NCI-H524 treated with DMSO at 0.1 percent for 48 hours (cell line): Measurements from ENCODE around the gene PIK3R6.
"Not testable (repeated sequence)": the region's sequence is repeated elsewhere in the genome, so short reads cannot be mapped to it uniquely, and the experiment has no call there.

Experiments
- DNase-seq: peaks from one replicate; lab custom pipeline; 2025; lab: John Stamatoyannopoulos, UW

The PIK3R6 gene

DNA sequence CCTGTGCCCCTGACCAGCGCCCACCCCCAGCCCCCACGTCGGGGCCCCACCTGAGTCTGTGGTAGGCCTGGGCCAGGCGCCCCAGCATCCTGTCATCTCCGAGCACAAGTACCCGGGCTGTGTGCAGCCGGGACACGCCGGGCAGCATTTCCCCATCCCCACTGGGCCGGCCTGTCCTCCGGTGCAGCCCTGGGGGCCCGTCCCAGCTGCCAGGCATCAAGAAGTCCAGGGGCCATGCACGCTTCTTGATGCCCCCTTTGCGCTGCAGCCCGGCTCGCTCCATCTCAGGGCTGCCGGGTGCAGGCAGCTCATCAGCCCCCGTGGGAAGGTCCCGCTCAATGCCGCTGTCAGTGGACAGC lies 39.0 kb downstream of the PIK3R6 start:
- no peak for DNase-seq

DNA sequence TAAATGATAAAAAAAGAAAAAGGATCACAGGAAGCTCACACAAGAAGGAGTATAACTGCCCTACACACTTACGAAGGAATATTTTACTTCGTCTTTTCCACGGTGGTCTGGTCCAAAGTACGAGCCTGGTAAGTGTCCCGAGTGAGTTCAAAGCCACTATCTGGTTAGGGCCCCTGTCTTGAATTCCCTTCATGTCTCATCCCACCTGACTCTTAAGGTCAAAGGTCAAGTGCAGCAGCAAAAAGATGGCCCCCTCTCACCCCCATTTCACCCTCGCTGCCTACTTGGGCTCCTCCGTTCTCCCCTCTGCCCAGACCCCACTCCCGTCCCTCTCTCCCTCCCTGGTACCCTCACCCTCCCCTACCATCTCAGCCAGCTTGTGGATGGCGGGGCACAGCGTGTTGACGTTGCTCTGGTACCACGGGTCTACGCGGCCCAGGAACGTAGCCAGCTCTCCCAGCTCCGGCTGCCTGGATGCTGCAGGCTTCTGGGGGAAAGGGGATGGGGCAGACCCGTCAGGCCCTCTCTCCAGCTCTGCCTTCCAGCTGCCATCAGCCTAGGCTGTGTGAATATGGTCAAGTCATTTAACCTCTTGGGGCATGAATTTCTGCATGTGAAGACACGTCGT lies 40.6 kb downstream of the PIK3R6 start:
- no peak for DNase-seq

DNA sequence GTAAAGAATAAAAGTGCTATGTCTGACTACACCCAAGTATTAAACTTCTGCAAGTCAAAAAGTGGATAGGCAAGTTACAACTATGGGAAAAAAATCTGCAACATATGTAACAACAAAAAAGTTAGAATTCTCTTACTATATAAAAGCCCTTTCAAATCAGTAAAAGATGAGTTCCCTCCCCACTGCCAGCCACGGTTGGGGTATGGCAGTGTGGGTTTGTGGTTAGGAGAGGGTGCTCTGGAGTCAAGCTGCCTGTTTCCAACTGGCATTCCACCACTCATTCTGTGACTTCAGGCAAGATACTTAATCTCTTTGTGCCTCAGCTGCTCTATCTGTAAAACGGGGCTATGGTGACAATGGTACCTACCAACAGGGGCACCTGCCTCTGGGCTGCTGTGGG lies 41.7 kb downstream of the PIK3R6 start:
- no peak for DNase-seq

DNA sequence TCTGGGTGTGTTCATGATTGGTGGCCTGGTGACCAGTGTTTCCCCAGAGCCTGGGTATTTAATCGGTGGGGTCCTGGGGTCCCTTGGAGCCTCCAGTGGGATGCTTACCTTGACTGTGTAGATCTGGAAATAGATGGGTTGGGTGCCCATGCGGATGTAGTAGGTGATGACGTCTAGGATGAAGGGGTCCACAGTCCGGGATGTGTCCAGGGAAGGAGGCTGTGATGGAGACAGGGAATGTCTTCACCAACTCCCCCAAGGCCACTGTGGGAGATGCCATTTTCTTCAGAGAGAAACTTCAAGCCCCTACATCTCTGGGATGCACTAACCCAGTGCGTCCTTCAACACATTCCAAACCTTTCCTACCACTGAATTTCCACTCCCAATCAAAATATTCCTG lies 44.2 kb downstream of the PIK3R6 start:
- no peak for DNase-seq

DNA sequence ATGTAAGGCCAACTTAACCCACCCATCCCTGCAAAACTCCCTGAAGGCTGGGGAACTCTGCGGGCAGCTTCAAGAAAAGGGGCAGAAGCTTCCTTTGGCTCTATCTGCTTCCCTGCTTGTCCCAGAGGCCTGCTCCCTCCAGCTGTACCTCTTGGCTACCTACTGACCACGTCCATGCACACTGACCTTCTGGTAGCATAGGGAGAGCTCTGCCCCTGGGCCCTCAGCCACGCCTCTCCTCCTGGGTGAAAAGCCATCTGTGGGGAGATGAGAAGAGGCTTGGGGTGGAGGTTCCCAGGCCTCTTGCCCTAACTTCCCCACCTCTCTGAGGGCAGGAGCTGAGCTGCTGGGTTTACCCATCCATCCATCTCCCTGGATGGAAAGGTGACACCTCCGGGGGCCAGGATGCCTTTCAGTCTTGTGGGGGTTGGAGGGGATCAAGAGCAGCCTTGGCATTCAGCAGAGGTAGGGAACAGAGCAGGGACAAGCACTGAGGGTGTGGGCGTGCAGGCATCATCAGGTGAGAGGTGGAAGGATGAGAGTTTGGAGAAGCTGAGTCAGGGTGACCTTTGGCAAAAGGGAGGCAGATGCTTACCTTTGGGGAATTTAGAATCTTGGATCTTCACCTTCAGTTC lies 45.0 kb downstream of the PIK3R6 start:
- DNase-seq = no peak

DNA sequence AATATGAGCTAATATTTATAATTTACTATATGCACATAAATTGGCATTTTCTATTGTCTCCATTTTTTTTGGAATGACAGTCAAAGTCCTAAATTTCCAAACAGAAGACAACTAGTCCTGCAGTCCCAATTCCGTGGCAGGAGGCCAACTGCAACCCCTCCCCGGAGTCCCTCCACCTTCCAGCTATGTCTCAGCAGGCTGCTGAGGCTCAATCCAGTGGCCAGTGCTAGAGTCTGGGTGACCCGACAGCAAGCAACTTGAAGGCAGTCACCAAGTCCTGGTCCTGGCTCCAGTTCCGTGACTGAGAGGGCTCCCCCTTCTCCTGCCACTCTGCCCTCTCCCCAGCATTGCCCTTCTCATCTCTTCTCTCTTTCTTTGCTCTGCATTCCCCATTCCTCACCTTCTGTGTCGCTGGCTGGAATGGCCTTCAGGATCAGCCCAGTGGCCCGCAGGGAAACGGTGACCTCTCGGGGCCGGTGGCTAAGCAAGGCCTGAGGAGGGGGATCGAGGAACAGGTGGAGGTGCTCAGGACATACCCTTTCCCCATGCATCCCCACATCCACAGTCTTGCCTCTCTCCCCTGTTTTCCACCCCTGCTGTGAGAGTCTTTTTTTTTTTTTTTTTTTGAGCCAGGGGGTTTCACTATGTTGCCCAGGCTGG lies 45.9 kb downstream of the PIK3R6 start:
- no peak for DNase-seq

DNA sequence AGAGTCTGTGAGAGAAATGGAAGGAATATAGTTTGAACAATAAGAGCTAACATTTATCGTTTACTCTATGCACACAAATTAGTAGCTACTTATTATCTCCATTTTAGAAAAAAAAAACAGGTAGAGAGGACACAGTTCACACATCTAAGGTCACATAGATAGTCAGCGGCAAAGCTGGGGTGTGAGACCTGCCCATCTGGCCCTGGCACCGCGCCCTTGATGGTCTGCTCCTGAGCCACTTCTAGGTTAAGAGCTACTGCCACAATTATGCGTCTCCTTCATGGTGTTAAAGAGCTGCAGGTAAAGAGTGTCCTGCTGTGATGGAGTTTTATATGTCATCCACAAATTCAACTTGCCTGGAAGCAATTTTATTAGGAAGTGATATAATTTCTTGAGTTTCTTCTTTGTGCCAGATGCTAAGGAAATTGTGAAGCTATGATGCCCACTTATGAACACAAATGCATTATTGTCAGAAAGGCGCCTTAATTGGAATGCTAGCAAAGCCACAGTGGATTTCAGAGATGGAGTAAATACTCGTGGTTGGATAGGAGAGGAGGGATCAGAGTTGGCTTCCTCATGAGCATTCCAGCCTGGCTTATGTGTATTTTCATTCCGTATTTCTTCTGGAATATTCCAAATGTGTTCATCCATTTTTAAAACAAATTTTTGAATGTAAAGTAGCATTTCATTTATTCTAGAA lies 47.0 kb downstream of the PIK3R6 start:
- DNase-seq = no peak

DNA sequence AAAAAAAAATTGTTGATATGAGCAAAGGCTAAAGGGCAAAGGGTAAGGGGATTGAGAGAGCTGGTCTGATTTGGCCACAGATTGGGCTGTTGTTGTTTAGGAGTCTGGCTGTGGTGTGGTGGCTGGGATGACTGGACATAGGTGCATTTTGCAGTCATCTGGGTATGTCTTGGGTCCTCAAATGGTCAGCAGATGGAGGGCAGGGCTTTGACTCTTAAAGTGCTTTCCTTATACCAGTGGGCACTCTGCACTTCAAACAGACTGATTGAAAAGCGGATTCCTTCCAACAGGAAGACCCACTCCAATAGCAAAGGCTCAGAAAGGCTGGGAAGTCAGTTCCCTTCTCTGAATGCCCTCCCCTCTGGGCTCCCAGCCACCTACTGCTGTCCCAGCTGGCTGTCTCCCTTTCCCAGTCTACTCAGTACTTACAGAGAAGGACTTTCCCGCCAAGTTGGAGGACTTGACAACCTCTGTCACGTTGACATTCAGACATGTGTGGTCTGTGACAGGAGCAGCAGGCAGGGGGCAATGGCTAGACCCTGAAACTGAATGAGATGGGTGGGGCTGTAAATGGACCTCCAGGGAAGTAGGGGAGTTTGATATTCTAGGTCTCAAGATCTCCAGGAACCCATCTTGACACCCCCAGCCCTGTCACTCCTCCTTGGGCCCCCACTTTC lies 48.7 kb downstream of the PIK3R6 start:
- DNase-seq = no peak

DNA sequence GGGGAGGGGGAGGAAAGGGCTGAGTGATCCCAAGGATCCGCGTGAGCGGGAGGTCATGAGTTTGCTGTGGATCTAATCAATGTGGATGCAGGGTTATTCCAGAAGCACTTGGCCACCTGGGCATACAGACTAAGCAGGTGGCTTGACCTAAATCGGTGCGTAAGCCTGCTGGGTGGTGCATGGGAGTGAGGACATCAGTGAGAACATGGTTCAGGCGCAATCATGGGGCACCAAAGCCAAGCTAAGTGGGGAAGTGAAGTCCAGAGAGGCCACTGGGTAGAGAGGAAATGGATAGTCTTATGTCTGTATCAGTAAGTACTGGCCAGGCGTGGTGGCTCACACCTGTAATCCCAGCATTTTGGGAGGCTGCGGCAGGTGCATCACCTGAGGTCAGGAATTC lies 49.4 kb downstream of the PIK3R6 start:
- no peak for DNase-seq

DNA sequence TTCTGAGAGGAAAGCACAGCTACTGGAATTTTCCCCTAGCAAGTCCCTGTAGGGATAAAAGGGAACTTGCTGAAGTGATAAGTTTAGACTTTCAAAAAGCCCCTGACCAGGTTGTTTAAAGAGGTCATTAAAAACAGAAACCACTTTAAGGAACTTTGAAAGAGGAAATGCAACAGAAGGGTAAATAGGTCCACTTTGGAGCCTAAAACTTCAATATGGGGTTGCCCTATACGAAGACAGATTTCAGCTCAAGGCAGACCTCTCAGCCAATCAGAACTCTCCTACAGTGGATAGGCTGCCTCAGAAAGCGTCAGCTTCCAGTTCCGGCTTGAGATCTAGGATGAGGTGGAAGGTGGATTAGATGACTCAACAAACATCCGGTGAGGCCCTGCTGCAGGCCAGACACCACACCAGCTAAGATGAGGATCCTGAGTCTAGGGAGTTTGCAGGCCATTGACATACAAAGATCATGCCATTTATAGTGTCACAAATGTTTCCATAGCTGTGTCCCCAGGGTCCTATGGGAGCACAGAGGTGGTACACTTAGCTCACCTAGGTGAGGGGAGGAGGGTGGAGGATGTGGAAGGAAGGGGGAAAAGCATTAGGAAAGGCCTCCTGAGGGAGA lies 60.4 kb downstream of the PIK3R6 start:
- no peak for DNase-seq

DNA sequence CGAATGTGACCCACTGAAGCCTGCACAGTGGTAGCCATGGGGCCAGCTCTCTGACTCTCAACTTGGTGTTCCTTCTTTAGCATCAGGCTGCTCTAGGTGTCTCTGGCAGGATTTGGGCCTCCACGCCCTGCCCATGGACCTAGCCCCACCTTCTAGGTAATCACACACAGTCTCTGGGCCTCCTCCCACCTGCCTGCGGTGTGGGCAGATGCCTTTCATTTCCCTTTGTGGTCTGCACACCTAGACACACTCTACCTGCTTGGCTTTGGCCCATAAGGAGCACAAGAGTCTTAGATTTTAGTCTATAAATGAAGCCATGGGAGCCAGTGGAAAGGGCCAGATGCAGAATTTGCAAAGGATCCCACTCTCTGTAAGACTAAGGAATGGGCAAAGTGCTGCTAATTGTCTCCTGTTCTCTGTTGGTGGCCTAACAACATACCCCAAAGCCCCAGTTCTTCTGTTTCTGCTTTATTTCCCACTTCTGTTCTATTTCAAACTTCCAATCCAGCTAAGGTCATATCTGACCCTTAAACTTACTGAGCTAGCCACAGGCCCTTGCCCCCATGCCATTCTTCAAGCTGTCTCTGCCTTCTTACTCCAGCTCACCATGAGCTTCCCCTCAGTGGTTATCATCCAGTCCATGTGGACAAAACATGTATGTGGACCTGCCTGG lies 61.1 kb downstream of the PIK3R6 start:
- DNase-seq = no peak

DNA sequence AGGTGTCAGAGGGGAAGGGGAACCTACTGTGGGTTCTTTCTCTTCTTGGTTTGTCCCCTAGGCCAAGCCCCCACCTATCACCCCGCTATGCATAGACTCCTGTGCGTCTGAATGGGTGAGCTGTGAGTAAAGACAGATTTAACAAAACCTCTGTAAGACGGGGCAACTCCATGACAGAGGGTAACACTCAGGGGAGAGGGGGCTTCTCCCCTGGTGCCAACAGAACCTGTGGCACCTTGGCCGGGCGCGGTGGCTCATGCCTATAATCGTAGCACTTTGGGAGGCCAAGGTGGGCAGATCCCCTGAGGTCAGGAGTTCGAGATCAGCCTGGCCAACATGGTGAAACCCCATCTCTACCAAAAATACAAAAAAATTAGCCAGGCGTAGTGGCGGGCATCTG lies 62.1 kb downstream of the PIK3R6 start:
- DNase-seq = not testable (repeated sequence)

DNA sequence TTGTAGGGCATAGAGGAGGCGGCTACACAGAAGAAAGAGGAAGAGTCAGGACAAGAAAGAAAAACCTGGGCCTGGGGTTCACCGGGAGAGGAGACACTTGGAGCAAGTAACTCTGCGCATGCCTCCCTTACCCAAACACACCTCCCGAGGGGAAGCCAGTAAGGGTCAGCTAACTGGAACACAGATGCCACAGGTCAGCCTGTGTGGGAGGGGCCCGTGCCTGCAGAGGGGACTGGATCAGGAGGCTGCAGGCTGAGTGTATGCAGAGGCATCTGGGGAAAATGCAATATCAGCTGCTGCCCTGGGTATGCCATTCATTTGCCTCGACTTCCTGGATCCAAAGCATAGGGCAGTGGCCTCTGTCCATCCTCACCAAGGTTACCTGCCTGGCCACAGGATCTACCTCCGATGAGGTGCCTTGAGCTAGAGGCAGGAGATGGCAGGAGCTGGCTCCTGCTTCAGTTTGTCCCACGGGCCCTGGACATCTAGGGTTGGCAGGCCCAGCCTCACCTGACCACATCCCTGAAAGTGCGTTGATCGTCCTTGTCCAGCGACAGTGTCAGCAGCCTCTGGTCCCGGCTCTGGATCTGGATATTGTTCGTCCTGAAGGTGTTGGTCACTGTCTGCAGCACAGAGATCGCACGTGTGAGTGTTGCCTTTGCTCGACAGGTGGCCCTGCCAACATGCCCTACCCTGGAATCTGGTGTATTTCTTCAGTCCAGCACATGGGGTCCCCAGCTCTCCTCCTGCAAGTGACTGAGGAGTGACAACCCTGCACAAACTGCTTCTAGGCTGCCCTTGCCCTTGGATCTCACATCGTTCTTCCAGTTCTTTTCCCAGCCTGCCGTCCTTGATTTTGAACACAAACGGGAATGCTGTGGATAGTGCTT lies 63.7 kb downstream of the PIK3R6 start:
- DNase-seq = no peak

DNA sequence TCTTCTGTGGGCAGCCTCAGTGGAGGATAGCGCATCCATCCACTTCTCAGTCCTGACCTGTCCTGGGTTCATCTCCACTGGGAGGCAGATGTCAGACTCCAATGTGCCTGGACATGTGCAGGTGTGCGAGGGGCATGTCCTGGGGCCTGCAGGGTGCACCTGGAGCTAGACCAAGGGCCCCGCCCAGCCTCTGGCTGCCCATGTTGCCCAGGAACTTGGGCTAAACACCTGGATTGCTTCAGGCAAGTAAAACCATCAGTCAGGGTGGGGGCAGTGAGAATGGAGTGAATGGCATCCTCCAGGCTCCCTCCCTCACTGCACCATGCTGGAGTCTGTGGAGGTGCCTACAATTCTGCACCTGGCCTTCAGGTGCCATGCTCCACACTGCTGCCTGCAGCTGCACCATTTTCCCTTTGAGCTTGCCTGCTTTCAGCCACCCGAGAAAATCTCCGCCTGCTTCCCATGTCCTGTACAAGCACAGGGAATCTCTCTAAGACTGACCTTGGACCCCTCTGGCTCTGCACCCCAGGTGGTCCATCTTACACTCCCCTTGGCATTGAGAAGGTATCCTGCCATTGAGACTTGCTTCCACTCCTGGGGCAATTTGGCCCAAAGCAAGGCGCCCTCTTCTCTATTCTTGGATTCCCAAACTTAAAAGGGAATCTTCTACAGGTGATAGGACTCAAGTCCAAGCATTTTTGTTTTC lies 66.2 kb downstream of the PIK3R6 start:
- no peak for DNase-seq

DNA sequence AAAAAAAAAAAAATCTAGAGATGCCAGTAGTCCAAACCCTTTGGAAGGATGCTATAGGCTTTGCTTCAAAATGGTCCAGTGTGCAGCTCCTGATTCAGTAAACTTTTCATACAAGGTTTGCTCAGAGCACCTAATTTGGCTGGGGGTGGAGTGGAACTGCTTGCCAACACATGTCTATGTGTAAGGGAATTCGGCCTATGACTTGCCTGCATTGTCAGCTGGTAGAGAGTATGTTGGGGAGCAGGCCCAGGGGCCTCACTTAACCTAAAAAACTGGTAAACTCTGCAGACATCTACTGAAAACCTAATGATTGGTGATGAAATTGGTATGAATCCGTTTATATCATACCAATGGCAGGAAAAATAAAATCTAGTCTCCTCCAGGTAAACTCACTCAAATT lies 66.8 kb downstream of the PIK3R6 start:
- no peak for DNase-seq

DNA sequence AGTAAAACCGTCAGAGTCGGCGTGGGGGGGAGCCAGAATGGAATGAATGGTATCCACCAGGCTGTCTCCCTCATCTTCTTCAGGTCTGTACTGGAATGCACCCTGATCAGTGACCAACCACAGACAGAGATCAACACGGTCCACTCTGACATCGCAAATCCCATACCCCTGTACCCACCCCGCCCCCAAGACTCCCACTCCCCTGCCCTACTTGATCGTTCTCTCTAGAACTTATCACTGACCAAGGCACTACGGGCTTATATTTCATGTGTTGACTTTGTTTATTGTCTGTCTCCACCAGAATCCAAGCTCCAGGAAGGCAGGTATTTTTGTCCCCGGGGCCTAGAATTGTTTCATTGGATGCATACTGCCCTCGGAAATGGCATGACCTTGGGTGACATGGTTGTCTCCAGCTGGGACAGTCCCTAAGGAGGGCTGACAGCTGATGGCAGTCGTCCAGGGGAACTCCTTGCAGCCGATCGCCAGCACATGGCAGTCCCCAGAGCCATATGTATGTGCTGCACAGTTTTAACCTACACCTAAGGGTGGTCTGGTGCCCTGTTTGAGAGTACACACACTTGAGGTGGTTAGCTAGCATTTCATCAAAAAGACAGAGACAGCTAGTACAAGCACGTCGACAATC lies 67.8 kb downstream of the PIK3R6 start:
- DNase-seq = no peak

DNA sequence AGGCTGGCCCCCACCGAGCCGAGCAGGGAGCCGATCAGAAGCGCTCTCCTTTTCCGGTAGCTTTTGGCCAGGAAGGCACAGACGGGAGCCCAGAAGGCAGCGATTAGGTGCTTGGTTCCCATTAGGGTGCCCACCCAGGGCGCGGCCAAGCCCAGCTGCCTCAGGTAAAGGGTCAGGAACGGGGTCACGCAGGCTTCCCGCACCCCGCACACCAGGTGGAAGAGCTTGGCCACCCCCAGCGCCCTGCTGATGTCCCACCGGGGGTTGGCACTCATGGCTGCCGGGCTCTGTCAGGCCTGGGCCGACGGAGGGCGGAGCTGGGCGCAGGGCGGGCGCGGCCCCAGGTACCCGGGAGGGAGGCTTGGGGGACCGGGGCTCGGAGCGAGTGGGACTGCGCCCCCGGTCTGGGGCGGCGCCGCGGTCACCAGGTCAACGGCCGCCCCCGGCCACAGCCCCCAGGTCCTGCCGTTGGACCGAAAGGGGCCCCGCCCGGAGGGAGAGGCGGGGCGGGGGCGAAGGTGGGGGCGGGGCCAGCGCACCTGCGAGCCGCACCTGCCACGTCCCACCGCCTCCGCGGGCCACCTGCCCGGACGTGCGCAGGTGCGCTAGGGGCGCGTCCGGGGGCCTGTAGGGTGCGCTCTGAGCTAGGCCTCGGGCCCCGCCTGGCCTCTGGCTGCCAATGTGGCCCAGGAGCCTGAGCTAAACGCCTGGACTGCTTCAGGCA lies 68.5 kb downstream of the PIK3R6 start, which contains the start of gene MFSD6L:
Gene MFSD6L, minus strand, starts transcription at position 520 of the 724 bp plus-strand sequence. Its CDS starts 245 bp downstream, at position 275.
- no peak for DNase-seq

DNA sequence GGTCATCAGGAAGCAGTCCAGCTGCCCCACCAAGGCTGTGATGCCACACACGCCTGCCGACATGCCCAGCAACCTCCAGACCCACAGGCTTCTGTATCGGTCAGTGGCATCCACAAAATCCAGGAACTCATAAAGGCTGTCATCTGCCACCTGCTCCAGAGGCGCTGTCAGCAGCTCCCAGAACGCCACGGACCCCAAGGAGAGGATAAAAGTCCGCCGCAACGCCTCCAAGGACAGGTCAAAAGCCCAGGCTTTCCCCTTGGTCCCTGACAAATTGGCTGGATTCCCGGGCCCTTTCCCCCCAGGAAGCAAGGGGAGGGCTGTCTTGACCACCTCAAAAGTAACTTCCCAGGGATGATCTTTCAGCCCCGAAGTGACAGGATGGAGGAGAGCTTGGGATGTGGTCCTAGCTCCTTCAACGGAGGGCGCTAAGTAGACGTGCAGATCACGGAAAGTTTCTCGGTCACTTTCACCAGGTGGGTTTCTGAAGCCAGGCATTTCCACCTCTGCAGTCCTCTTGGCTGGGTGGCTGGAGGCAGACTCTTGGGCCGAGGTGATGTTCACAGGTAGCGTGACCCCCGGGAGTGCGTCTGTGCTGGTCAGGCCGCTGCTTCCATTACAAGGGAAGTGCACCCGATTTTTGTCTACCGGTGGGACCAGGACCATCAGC lies 69.2 kb downstream of the PIK3R6 start:
- no peak for DNase-seq
